Kidney (tissue), 14 donors: ENCODE data around the gene RND1. TPM values are rescaled to one million over a fixed set of nuclear protein-coding genes. Genes with fewer than 3 reads are reported as not detected.
"Not testable (repeated sequence)": the region's sequence is repeated elsewhere in the genome, so short reads cannot be mapped to it uniquely, and the experiment has no call there.

Experiments used
- DNase-seq, 5 donors: peaks; one replicate each; pipeline ENCODE4 v3.0.0-alpha.2; 2013 to 2020
- FAIRE-seq: peaks from 2 replicates; lab custom pipeline; 2012; peaks lifted over from hg19 to GRCh38; lab: Jason Lieb, UNC
- H3K27ac ChIP-seq, 2 donors: one replicate each; pipeline ENCODE4 v1.7.0; 2013; ENCODE audit warnings: low read depth in 2 of 2, low read length in 2 of 2, inconsistent platforms in 1 of 2
- H3K27me3 ChIP-seq: one replicate; pipeline ENCODE4 v1.7.1; 2013; ENCODE audit warnings: low read length, inconsistent platforms; ENCODE audit not compliant: control insufficient read depth, insufficient read depth
- H3K36me3 ChIP-seq, 3 donors: one replicate each; pipeline versions ENCODE4 v1.7.0 to v1.7.1; 2013; ENCODE audit warnings: low read length in 3 of 3, control low read depth in 1 of 3, inconsistent platforms in 1 of 3; ENCODE audit not compliant: insufficient read depth in 3 of 3, control insufficient read depth in 2 of 3
- H3K4me1 ChIP-seq, 3 donors: one replicate each; pipeline versions ENCODE4 v1.7.0 to v1.7.1; 2013; ENCODE audit warnings: low read length in 3 of 3, inconsistent platforms in 1 of 3, low read depth in 1 of 3; ENCODE audit not compliant: control insufficient read depth in 2 of 3, insufficient read depth in 2 of 3
- H3K4me3 ChIP-seq, 3 donors: one replicate each; pipeline versions ENCODE4 v1.7.0 to v1.8.1; 2013; ENCODE audit warnings: low read length in 3 of 3, control low read depth in 1 of 3, inconsistent platforms in 1 of 3
- H3K9ac ChIP-seq, 3 donors: one replicate each; pipeline versions ENCODE4 v1.7.0 to v1.7.1; 2013; ENCODE audit warnings: low read length in 3 of 3, control low read depth in 1 of 3, inconsistent platforms in 1 of 3
- H3K9me3 ChIP-seq, 3 donors: one replicate each; pipeline versions ENCODE4 v1.7.0 to v1.7.1; 2013; ENCODE audit warnings: low read length in 3 of 3, control low read depth in 1 of 3, inconsistent platforms in 1 of 3; ENCODE audit not compliant: control insufficient read depth in 2 of 3, insufficient read depth in 1 of 3
- CTCF ChIP-seq: IDR thresholded peaks from 3 replicates; pipeline ENCODE4 v1.5.1; 2012; ENCODE audit warnings: mild to moderate bottlenecking, moderate library complexity, borderline replicate concordance; ENCODE audit not compliant: insufficient read depth; ENCODE audit errors: extremely low read depth
- intact Hi-C: fragments of 100-400 bp; cut with DNase I; formaldehyde crosslinking; loops from one replicate; pipeline ENCODE4 v1.11.1; 2022
- polyA plus RNA-seq: library from polyadenylated mRNA; stranded (reverse); fragments of 350-450 nt; fragmentation: Illumina TruSeq; extraction: RNeasy Lipid Tissue Mini Kit (QIAGEN cat#74804); gene quantifications from one replicate; pipeline ENCODE4 v1.2.3, GENCODE V29; 2014; ENCODE audit warnings: low read depth, low replicate concordance; ENCODE audit not compliant: insufficient read depth
- total RNA-seq: library from RNA; stranded (reverse); fragmentation: NEBNext Ultra II Directional; extraction: Animal tissue kit (Norgen Biotek cat#: 25700); gene quantifications from one replicate; pipeline ENCODE4 v1.2.1, GENCODE V29; 2021
- donor health status: control.
- donor health status: control.
- donor health status: control.
- donor health status: control.
- donor health status: control.
- donor health status: DM: yes; HTN: yes; CAD: no.
- donor health status: Normal renal cell carcinoma (clear cell type).

Gene RND1
- total and polyA plus RNA-seq, 2 donors from 2014 or later: 1.0 to 2.2 TPM

GRCh38 chr12:48875944-48876515 lies 10.4 kb upstream of the RND1 start:
- Histone ChIP-seq H3K4me1 (no peaks in the 10 kb centered on the region), H3K9me3 (no peaks in the 10 kb centered on the region), H3K4me3 (no peak overlapping the region), H3K27me3 (no peaks in the 10 kb centered on the region), H3K9ac (no peak overlapping the region), H3K27ac (no peak overlapping the region), H3K36me3 (no peaks in the 10 kb centered on the region)
- TF ChIP-seq CTCF: no peak
- intact Hi-C loops: no loop called here
- no peak for FAIRE-seq
- no peak for DNase-seq

GRCh38 chr12:48873534-48873933 lies 7.9 kb upstream of the RND1 start:
- FAIRE-seq, H3K27me3 ChIP-seq, H3K27ac ChIP-seq, DNase-seq, H3K9me3 ChIP-seq, H3K4me1 ChIP-seq, H3K4me3 ChIP-seq, H3K9ac ChIP-seq, H3K36me3 ChIP-seq, intact Hi-C loops: not testable (repeated sequence)

GRCh38 chr12:48873096-48873495 lies 7.4 kb upstream of the RND1 start:
- no peak overlapping the region for H3K27ac ChIP-seq
- no peaks in the 10 kb centered on the region for H3K4me1 ChIP-seq
- no peaks in the 10 kb centered on the region for H3K9me3 ChIP-seq
- no peak for TF ChIP-seq CTCF
- no peaks in the 10 kb centered on the region for H3K36me3 ChIP-seq
- intact Hi-C loops: no loop called here
- no peaks in the 10 kb centered on the region for H3K27me3 ChIP-seq
- FAIRE-seq (no peak), DNase-seq (no peak)
- H3K9ac ChIP-seq: no peak overlapping the region
- H3K4me3 ChIP-seq: no peak overlapping the region

- no peak overlapping the region for H3K27ac ChIP-seq
- no peak overlapping the region for H3K4me3 ChIP-seq
- H3K9ac ChIP-seq: no peak overlapping the region
- no peaks in the 10 kb centered on the region for H3K27me3 ChIP-seq
- H3K9me3 ChIP-seq: no peaks in the 10 kb centered on the region
- intact Hi-C loops: no loop called here
- H3K36me3 ChIP-seq: no peaks in the 10 kb centered on the region
- H3K4me1 ChIP-seq: peaks cover 0 to 9% (median 7%) of the 10 kb centered on the region in 3 donors
- DNase-seq (no peak), FAIRE-seq (no peak)
- no peak for TF ChIP-seq CTCF
These were observed 3.5 kb upstream of the RND1 start for GRCh38 chr12:48869191-48869590.
